IMR-90 (cell line): Measurements from ENCODE around the gene GBA2. TPM values are rescaled to one million over a fixed set of nuclear protein-coding genes. Genes with fewer than 3 reads are reported as not detected.

Experiments used
- ATAC-seq: fragments of 200-7000 bp; cut with Tn5 transposase; 2 replicates; pipeline ENCODE4 v1.9.1; 2020; ENCODE audit warnings: low read depth, mild to moderate bottlenecking, moderate library complexity
- BruUV-seq: library from RNA; stranded (reverse); fragments of 400-500 nt; replicated peaks from 2 replicates; lab custom pipeline; 2021; lab: Mats Ljungman, UMichigan
- CTCF ChIA-PET: fragments of 300-600 bp; formaldehyde crosslinking; extraction: SDS; loops from one replicate; lab custom pipeline; 2021; ENCODE audit warnings: antibody characterized with exemption; lab: Yijun Ruan, JAX
- POLR2A ChIA-PET: fragments of 300-600 bp; sonication (Branson Sonifier 250); formaldehyde crosslinking; loops from one replicate; lab custom pipeline; 2022; ENCODE audit warnings: antibody characterized with exemption; ENCODE audit not compliant: unreplicated experiment; lab: Charles Lee
- DNase-seq: peaks from one replicate; pipeline ENCODE4 v3.0.0; 2013
- H2AFZ ChIP-seq: replicated peaks from 2 replicates; pipeline ENCODE3; 2013; ENCODE audit warnings: low read length, mild to moderate bottlenecking; ENCODE audit not compliant: poor library complexity
- H2AK5ac ChIP-seq: 2 replicates; pipeline ENCODE4 v1.6.1; 2013; ENCODE audit warnings: low read depth, low read length, inconsistent platforms
- H2AK9ac ChIP-seq: replicated peaks from 2 replicates; pipeline ENCODE3; 2013; ENCODE audit warnings: mild to moderate bottlenecking, low read depth, low read length, moderate library complexity; ENCODE audit not compliant: poor library complexity
- H2BK120ac ChIP-seq: 2 replicates; pipeline ENCODE4 v1.6.1; 2013; ENCODE audit warnings: low read depth, low read length, inconsistent platforms
- H2BK15ac ChIP-seq: 3 replicates; pipeline ENCODE4 v1.6.1; 2013; ENCODE audit warnings: low read depth, low read length, inconsistent platforms
- H2BK20ac ChIP-seq: 2 replicates; pipeline ENCODE4 v1.6.1; 2013; ENCODE audit warnings: low read depth, mild to moderate bottlenecking, inconsistent platforms, low read length, moderate library complexity
- H2BK5ac ChIP-seq: 2 replicates; pipeline ENCODE4 v1.6.1; 2013; ENCODE audit warnings: mild to moderate bottlenecking, low read depth, low read length, inconsistent platforms; ENCODE audit not compliant: poor library complexity, severe bottlenecking
- H3K14ac ChIP-seq: replicated peaks from 2 replicates; pipeline ENCODE4 v1.6.1; 2013; ENCODE audit warnings: low read depth, low read length, inconsistent platforms
- H3K18ac ChIP-seq: 2 replicates; pipeline ENCODE4 v1.6.1; 2013; ENCODE audit warnings: low read depth, low read length, control low read depth
- H3K23ac ChIP-seq: 2 replicates; pipeline ENCODE4 v1.6.1; 2013; ENCODE audit warnings: low read depth, low read length, inconsistent platforms
- H3K27ac ChIP-seq: 2 replicates; pipeline ENCODE4 v1.5.1; 2013; ENCODE audit warnings: mild to moderate bottlenecking, control low read depth, low read length; ENCODE audit not compliant: insufficient read depth
- H3K27me3 ChIP-seq: 2 replicates; pipeline ENCODE4 v1.6.1; 2013; ENCODE audit warnings: low read length; ENCODE audit not compliant: control insufficient read depth, insufficient read depth
- H3K36me3 ChIP-seq: 2 replicates; pipeline ENCODE4 v1.6.1; 2013; ENCODE audit warnings: low read length, mixed read lengths; ENCODE audit not compliant: control insufficient read depth, insufficient read depth
- H3K4ac ChIP-seq: 2 replicates; pipeline ENCODE4 v1.6.1; 2013; ENCODE audit warnings: low read depth, low read length, inconsistent platforms
- H3K4me1 ChIP-seq: 2 replicates; pipeline ENCODE4 v1.6.1; 2013; ENCODE audit warnings: low read length, mixed read lengths; ENCODE audit not compliant: control insufficient read depth, insufficient read depth
- H3K4me2 ChIP-seq: 2 replicates; pipeline ENCODE4 v1.6.1; 2013; ENCODE audit warnings: low read depth, mild to moderate bottlenecking, control low read depth, low read length, moderate library complexity
- H3K4me3 ChIP-seq: 2 replicates; pipeline ENCODE4 v1.5.1; 2013; ENCODE audit warnings: low read depth, mild to moderate bottlenecking, control low read depth, low read length, moderate library complexity; ENCODE audit not compliant: insufficient read depth
- H3K56ac ChIP-seq: 2 replicates; pipeline ENCODE4 v1.6.1; 2013; ENCODE audit warnings: low read length, inconsistent platforms; ENCODE audit not compliant: insufficient read depth; ENCODE audit errors: extremely low read depth
- H3K79me1 ChIP-seq, 2 experiments: 2 replicates each; pipeline ENCODE4 v1.6.1; 2013; ENCODE audit warnings: low read length in 2 of 2, inconsistent platforms in 1 of 2, low read depth in 1 of 2
- H3K9ac ChIP-seq: 2 replicates; pipeline ENCODE4 v1.6.1; 2013; ENCODE audit warnings: low read depth, low read length, control low read depth
- H3K9me1 ChIP-seq: 2 replicates; pipeline ENCODE4 v1.6.1; 2013; ENCODE audit warnings: low read length, inconsistent platforms; ENCODE audit not compliant: insufficient read depth
- H3K9me3 ChIP-seq: 2 replicates; pipeline ENCODE4 v1.6.1; 2013; ENCODE audit warnings: low read length; ENCODE audit not compliant: control insufficient read depth, insufficient read depth
- H4K20me1 ChIP-seq: 2 replicates; pipeline ENCODE4 v1.6.1; 2013; ENCODE audit warnings: low read length, inconsistent platforms; ENCODE audit not compliant: insufficient read depth
- H4K5ac ChIP-seq: 2 replicates; pipeline ENCODE4 v1.6.1; 2013; ENCODE audit warnings: mild to moderate bottlenecking, low read depth, low read length, control low read depth
- H4K8ac ChIP-seq, 2 experiments: 2 replicates each; pipeline ENCODE4 v1.6.1; 2013; ENCODE audit warnings: low read depth in 2 of 2, low read length in 2 of 2, control low read depth in 1 of 2, inconsistent platforms in 1 of 2
- H4K91ac ChIP-seq: 2 replicates; pipeline ENCODE4 v1.6.1; 2013; ENCODE audit warnings: low read depth, low read length, inconsistent platforms; ENCODE audit not compliant: insufficient read depth
- BHLHE40 ChIP-seq: fragments of 150-350 bp; IDR thresholded peaks from 2 replicates; pipeline ENCODE4 v1.6.1; 2016; ENCODE audit warnings: mild to moderate bottlenecking, low read depth, low read length
- CEBPB ChIP-seq: IDR thresholded peaks from 2 replicates; pipeline ENCODE4 v1.6.1; 2012; ENCODE audit warnings: low read depth, low read length, improper control_type of control experiment
- CHD1 ChIP-seq: IDR thresholded peaks from 2 replicates; pipeline ENCODE4 v1.6.1; 2012; ENCODE audit warnings: low read depth, low read length, improper control_type of control experiment
- MAFK ChIP-seq: IDR thresholded peaks from 2 replicates; pipeline ENCODE4 v1.6.1; 2012; ENCODE audit warnings: low read depth, low read length, improper control_type of control experiment
- MAZ ChIP-seq: IDR thresholded peaks from 2 replicates; pipeline ENCODE4 v1.6.1; 2012; ENCODE audit warnings: low read depth, mild to moderate bottlenecking, low read length, improper control_type of control experiment, moderate library complexity, borderline replicate concordance
- MXI1 ChIP-seq: IDR thresholded peaks from 2 replicates; pipeline ENCODE4 v1.6.1; 2012; ENCODE audit warnings: low read depth, mild to moderate bottlenecking, low read length, moderate library complexity, borderline replicate concordance
- POLR2A ChIP-seq: IDR thresholded peaks from 2 replicates; pipeline ENCODE4 v1.6.1; 2012; ENCODE audit warnings: mild to moderate bottlenecking, low read depth, low read length
- RAD21 ChIP-seq: IDR thresholded peaks from 2 replicates; pipeline ENCODE4 v1.6.1; 2012; ENCODE audit warnings: low read length, improper control_type of control experiment
- RCOR1 ChIP-seq: IDR thresholded peaks from 2 replicates; pipeline ENCODE4 v1.6.1; 2012; ENCODE audit warnings: mild to moderate bottlenecking, low read length, improper control_type of control experiment; ENCODE audit not compliant: insufficient replicate concordance
- RFX5 ChIP-seq: IDR thresholded peaks from 2 replicates; pipeline ENCODE4 v1.8.0; 2012; ENCODE audit warnings: low read depth, mild to moderate bottlenecking, low read length, moderate library complexity
- SMC3 ChIP-seq: fragments of 150-350 bp; IDR thresholded peaks from 2 replicates; pipeline ENCODE4 v1.6.1; 2016; ENCODE audit warnings: low read depth, mild to moderate bottlenecking, antibody characterized with exemption, low read length, moderate library complexity
- WGBS, 2 experiments: methylation state at CpG; one replicate each; pipeline versions ENCODE4 v1.1.5 to v1.1.7; 2013; ENCODE audit warnings: missing lambda C conversion rate in 2 of 2; ENCODE audit not compliant: insufficient read length in 1 of 2; ENCODE audit errors: extremely low coverage in 2 of 2; 5-methylcytosine and 5-hydroxymethylcytosine counted together
- dilution Hi-C: fragments of 300-500 bp; cut with HindIII; formaldehyde crosslinking; loops from one replicate; pipeline ENCODE4 v1.14.3; 2018; ENCODE audit warnings: low sequenced_read_pairs; ENCODE audit not compliant: unreplicated experiment
- in situ Hi-C: fragments of 300-500 bp; cut with MboI; formaldehyde crosslinking; loops from 3 replicates; pipeline ENCODE4 v1.14.3; 2019; ENCODE audit warnings: low sequenced_read_pairs, inconsistent platforms, mixed read lengths
- intact Hi-C: fragments of 100-400 bp; cut with micrococcal nuclease; formaldehyde crosslinking; loops from 2 replicates; pipeline ENCODE4 v1.10.0; 2022
- polyA plus RNA-seq, 3 experiments: library from polyadenylated mRNA; depleted of rRNA; stranded (reverse); fragments of >200 nt; gene quantifications; 2 replicates each; pipeline ENCODE4 v1.2.3, GENCODE V29; 2012; ENCODE audit warnings: low replicate concordance in 1 of 3
- total RNA-seq: library from RNA; depleted of rRNA; stranded (reverse); fragments of >200 nt; gene quantifications from 2 replicates; pipeline ENCODE4 v1.2.3, GENCODE V29; 2012
- TF ChIP-seq, protein P1 (sequence below): fragments of 150-350 bp; IDR thresholded peaks from 2 replicates; pipeline ENCODE4 v1.6.1; 2017; ENCODE audit warnings: mild to moderate bottlenecking, antibody characterized with exemption, low read length, low read depth
- TF ChIP-seq, protein P2 (sequence below): conservative IDR thresholded peaks from 2 replicates; pipeline ENCODE4 v1.5.1; 2012; ENCODE audit warnings: mild to moderate bottlenecking, low read depth, low read length, improper control_type of control experiment

Gene GBA2
- total and polyA plus RNA-seq, 2 of the 4 experiments (the other 2 are of a cell fraction) = 18.1 to 38.2 TPM

DNA sequence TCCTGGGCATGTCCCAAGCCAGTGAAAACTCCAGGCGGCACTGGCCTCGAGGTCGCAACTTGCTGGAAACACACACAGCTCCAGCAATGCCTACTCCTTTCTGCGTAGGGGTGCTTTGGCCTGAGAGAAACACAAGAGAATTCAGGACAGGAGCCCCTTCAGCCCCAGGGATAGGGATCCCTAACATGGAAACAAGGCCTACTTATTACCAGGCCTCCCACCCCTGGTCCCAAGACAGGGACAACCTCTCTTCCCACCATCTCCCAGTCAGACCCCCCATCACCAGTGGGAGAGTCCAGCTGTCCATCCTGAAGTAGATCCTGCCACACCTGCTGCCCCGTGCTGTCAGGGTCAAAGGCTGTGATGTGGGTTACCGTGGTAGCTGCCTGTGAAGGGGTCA lies 8.8 kb downstream of the GBA2 start:
- Histone ChIP-seq H3K27me3 (no peaks in the 10 kb centered on the region), H2BK120ac (no peak overlapping the region), H3K27ac (no peak overlapping the region), H4K8ac (no peak overlapping the region), H3K9me3 (no peaks in the 10 kb centered on the region), H3K4me2 (no peak overlapping the region), H3K18ac (no peak overlapping the region), H3K4me1 (no peaks in the 10 kb centered on the region), H3K4ac (no peak overlapping the region), H2BK15ac (no peak overlapping the region), H3K9me1 (peaks cover 3% of the 10 kb centered on the region; the same call in 1 of the 2 replicates), H3K56ac (no peak overlapping the region), H2BK5ac (no peak overlapping the region), H2AK5ac (no peak overlapping the region), H3K9ac (no peak overlapping the region), H4K20me1 (peaks cover 24% of the 10 kb centered on the region), H4K5ac (no peak overlapping the region), H4K91ac (no peak overlapping the region), H3K79me1 (peaks cover 32 to 87% of the 10 kb centered on the region in 2 experiments), H3K4me3 (no peak overlapping the region), H2AFZ (no peak overlapping the region), H2BK20ac (no peak overlapping the region), H3K23ac (no peak overlapping the region), H3K36me3 (peaks cover 82% of the 10 kb centered on the region), H3K14ac (no peak overlapping the region), H2AK9ac (no peak overlapping the region)
- WGBS, 2 experiments = 100% methylated on average over 1 of the region's 6 CpGs; no CpG with 5 or more reads in 1 of the 2 experiments
- TF ChIP-seq, protein P1, sequence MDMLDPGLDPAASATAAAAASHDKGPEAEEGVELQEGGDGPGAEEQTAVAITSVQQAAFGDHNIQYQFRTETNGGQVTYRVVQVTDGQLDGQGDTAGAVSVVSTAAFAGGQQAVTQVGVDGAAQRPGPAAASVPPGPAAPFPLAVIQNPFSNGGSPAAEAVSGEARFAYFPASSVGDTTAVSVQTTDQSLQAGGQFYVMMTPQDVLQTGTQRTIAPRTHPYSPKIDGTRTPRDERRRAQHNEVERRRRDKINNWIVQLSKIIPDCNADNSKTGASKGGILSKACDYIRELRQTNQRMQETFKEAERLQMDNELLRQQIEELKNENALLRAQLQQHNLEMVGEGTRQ = no peak
- TF ChIP-seq RFX5 (no peak), CHD1 (no peak), CEBPB (no peak), POLR2A (no peak), MXI1 (no peak), MAZ (no peak), MAFK (no peak), RAD21 (no peak), SMC3 (no peak), RCOR1 (no peak), BHLHE40 (no peak)
- TF ChIP-seq, protein P2, sequence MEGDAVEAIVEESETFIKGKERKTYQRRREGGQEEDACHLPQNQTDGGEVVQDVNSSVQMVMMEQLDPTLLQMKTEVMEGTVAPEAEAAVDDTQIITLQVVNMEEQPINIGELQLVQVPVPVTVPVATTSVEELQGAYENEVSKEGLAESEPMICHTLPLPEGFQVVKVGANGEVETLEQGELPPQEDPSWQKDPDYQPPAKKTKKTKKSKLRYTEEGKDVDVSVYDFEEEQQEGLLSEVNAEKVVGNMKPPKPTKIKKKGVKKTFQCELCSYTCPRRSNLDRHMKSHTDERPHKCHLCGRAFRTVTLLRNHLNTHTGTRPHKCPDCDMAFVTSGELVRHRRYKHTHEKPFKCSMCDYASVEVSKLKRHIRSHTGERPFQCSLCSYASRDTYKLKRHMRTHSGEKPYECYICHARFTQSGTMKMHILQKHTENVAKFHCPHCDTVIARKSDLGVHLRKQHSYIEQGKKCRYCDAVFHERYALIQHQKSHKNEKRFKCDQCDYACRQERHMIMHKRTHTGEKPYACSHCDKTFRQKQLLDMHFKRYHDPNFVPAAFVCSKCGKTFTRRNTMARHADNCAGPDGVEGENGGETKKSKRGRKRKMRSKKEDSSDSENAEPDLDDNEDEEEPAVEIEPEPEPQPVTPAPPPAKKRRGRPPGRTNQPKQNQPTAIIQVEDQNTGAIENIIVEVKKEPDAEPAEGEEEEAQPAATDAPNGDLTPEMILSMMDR = no peak
- intact Hi-C loops = no loop called here
- dilution Hi-C loops = no loop called here
- no TSS peak for BruUV-seq
- ChIA-PET POLR2A (no interaction called here), CTCF (interaction anchor here (0.5 kb wide), 1 partner anchor 17 kb away, joined by 3 read pairs; no protein-coding TSS in a partner anchor)
- in situ Hi-C loops = no loop called here
- DNase-seq (no peak), ATAC-seq (no peak)
